Stomach (tissue), 4 donors: ENCODE measurements around the gene EMP1.

Source experiments
- CTCF ChIP-seq, 7 experiments: fragments of 450-650 bp in 4 of 7; fragments of 200-600 bp in 3 of 7; sonication (generic) in 3 of 7; IDR thresholded peaks; one replicate each; pipeline ENCODE4 v1.5.1; 2016 to 2019; ENCODE audit warnings: antibody characterized with exemption in 7 of 7, control low read depth in 2 of 7, mild to moderate bottlenecking in 1 of 7
- POLR2A ChIP-seq, 4 donors: fragments of 450-650 bp; IDR thresholded peaks; one replicate each; pipeline ENCODE4 v1.6.1; 2016; ENCODE audit warnings: antibody characterized with exemption in 4 of 4, control low read depth in 2 of 4, mild to moderate bottlenecking in 1 of 4, moderate library complexity in 1 of 4

DNA sequence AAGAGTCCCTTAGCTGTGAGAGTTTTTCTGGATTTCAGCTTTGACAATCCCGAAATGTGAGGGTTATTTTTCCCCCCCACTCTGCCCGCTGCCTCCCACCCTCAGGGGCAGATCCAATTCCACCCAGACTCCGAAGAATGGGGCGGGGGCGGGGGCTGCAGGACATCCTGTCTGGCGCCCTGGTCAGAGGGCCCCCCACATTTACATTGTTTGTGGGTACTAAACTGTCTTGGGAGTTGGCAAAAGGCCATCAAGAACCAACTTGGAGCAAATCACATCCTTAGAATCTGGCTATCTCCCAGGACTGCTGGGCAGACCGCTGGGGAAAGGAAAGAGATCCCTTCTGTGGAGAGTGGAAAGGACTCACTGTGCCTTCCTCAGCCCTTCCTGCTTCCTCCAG, 2.4 kb downstream of the EMP1 start:
- TF ChIP-seq CTCF (IDR thresholded peaks at IDR 0.05), result no peak
- TF ChIP-seq POLR2A (IDR thresholded peaks at IDR 0.05), result no peak
